ENCODE data around the gene SDR42E2. TPM values are rescaled to one million over a fixed set of nuclear protein-coding genes. Genes with fewer than 3 reads are reported as not detected.

SDR42E2 gene
- polyA plus RNA-seq, 3 donors = 0.16 to 0.23 TPM; not detected in 1

DNA sequence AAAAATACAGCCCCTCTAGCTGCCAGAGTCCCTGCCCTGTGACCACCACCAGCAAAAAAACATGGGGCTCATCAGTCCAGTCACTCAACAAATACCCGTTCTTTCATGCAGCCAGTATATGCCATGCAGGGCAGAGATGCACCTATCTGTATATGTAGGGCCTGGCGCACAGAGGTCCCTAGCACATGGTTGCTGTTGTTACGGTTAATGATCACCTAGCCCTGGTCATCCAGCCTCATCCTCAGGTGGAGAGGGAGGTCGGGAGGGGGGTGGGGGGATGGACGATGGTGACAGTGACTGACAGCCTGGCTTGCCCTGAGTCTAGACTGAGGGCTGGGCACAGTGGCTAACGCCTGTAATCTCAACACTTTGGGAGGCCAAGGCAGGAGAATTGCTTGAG is 1.5 kb downstream of the SDR42E2 start:
- no peak for DNase-seq

DNA sequence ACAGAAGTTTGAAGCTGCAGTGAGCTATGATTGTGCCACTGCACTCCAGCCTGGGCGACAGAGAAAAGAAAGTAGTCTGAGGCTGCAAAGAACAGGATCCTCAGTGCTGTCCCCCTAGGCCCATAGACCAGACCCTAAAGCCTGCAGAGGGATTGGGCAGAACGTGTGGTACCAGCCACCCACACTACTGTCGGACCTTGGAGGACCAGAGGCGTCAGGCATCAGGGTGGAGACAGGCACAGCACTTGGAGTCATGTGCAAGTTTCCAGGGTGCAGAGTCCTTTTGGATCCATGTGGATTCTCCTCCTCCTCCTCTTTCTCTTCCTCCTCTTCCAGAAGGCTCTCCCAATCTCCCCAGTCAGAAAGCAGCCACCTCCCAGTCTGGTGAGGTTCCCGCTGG is 2.2 kb downstream of the SDR42E2 start:
- TF ChIP-seq, protein P1, sequence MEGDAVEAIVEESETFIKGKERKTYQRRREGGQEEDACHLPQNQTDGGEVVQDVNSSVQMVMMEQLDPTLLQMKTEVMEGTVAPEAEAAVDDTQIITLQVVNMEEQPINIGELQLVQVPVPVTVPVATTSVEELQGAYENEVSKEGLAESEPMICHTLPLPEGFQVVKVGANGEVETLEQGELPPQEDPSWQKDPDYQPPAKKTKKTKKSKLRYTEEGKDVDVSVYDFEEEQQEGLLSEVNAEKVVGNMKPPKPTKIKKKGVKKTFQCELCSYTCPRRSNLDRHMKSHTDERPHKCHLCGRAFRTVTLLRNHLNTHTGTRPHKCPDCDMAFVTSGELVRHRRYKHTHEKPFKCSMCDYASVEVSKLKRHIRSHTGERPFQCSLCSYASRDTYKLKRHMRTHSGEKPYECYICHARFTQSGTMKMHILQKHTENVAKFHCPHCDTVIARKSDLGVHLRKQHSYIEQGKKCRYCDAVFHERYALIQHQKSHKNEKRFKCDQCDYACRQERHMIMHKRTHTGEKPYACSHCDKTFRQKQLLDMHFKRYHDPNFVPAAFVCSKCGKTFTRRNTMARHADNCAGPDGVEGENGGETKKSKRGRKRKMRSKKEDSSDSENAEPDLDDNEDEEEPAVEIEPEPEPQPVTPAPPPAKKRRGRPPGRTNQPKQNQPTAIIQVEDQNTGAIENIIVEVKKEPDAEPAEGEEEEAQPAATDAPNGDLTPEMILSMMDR (IDR thresholded peaks at IDR 0.05) = no peak
- 93% methylated on average over 4 of the region's 5 CpGs for WGBS (ENCODE audit: insufficient coverage)
- Mint-ChIP-seq H3K27me3 (ENCODE audit: low read depth in 3 of 3) (peaks cover 28 to 39% (median 31%) of the 10 kb centered on the region in 3 donors), H3K4me1 (peaks cover 2% of the 10 kb centered on the region), H3K36me3 (no peaks in the 10 kb centered on the region), H3K27ac (peak overlapping the region in 1 of 7 donors; percentile 38), H3K4me3 (no peak overlapping the region), H3K9me3 (peaks cover 0 to 14% (median 5%) of the 10 kb centered on the region in 7 donors)
- Histone ChIP-seq H3K4me2 (replicated peaks; ENCODE audit: extremely low read depth, low read length, poor library complexity, severe bottlenecking) (no peak overlapping the region), H3K79me2 (ENCODE audit: insufficient read depth, low read length) (no peaks in the 10 kb centered on the region), H2AFZ (ENCODE audit: insufficient read depth, low read depth, low read length, poor library complexity, severe bottlenecking) (no peak overlapping the region), H3K36me3 (replicated peaks in 1 of 2; ENCODE audit: control insufficient read depth in 1 of 2, insufficient read depth in 2 of 2, low read length in 2 of 2) (no peaks in the 10 kb centered on the region), H3K9me3 (replicated peaks in 1 of 2; ENCODE audit: control insufficient read depth in 1 of 2, insufficient read depth in 1 of 2, low read length in 2 of 2) (peaks cover 0 to 5% of the 10 kb centered on the region in 2 donors), H3K27ac (ENCODE audit: low read depth in 1 of 2, low read length in 2 of 2) (no peak overlapping the region), H3K27me3 (ENCODE audit: control insufficient read depth in 2 of 2, insufficient read depth in 2 of 2, low read length in 2 of 2) (peaks cover 3 to 29% of the 10 kb centered on the region in 2 donors), H3K9ac (ENCODE audit: insufficient read depth, low read length, poor library complexity, severe bottlenecking) (no peak overlapping the region), H3K4me3 (replicated peaks in 1 of 3; ENCODE audit: low read depth in 2 of 3, low read length in 3 of 3) (no peak overlapping the region), H4K20me1 (ENCODE audit: insufficient read depth, low read length) (no peaks in the 10 kb centered on the region), H3K4me1 (ENCODE audit: control insufficient read depth in 1 of 2, insufficient read depth in 2 of 2, low read length in 2 of 2) (peaks cover 0 to 6% of the 10 kb centered on the region in 2 donors)
- intact Hi-C loops (cut with micrococcal nuclease) = no loop called here
- DNase-seq = no peak

More for the DNA sequence above, 1.5 kb downstream of the SDR42E2 start:
- intact Hi-C loops (cut with micrococcal nuclease) = no loop called here
- TF ChIP-seq, protein P1 (IDR thresholded peaks at IDR 0.05) = no peak
- Histone ChIP-seq H3K4me3 (replicated peaks in 1 of 3; ENCODE audit: low read depth in 2 of 3, low read length in 3 of 3) (no peak overlapping the region), H3K4me2 (replicated peaks; ENCODE audit: extremely low read depth, low read length, poor library complexity, severe bottlenecking) (no peak overlapping the region), H3K9ac (ENCODE audit: insufficient read depth, low read length, poor library complexity, severe bottlenecking) (no peak overlapping the region), H3K9me3 (replicated peaks in 1 of 2; ENCODE audit: control insufficient read depth in 1 of 2, insufficient read depth in 1 of 2, low read length in 2 of 2) (peaks cover 0 to 5% of the 10 kb centered on the region in 2 donors), H3K36me3 (replicated peaks in 1 of 2; ENCODE audit: control insufficient read depth in 1 of 2, insufficient read depth in 2 of 2, low read length in 2 of 2) (no peaks in the 10 kb centered on the region), H3K27me3 (ENCODE audit: control insufficient read depth in 2 of 2, insufficient read depth in 2 of 2, low read length in 2 of 2) (peaks cover 3 to 29% of the 10 kb centered on the region in 2 donors), H3K27ac (ENCODE audit: low read depth in 1 of 2, low read length in 2 of 2) (no peak overlapping the region), H3K79me2 (ENCODE audit: insufficient read depth, low read length) (no peaks in the 10 kb centered on the region), H2AFZ (ENCODE audit: insufficient read depth, low read depth, low read length, poor library complexity, severe bottlenecking) (no peak overlapping the region), H4K20me1 (ENCODE audit: insufficient read depth, low read length) (no peaks in the 10 kb centered on the region), H3K4me1 (ENCODE audit: control insufficient read depth in 1 of 2, insufficient read depth in 2 of 2, low read length in 2 of 2) (peaks cover 0 to 6% of the 10 kb centered on the region in 2 donors)
- Mint-ChIP-seq H3K9me3 (peaks cover 0 to 14% (median 5%) of the 10 kb centered on the region in 7 donors), H3K4me1 (peaks cover 2% of the 10 kb centered on the region), H3K27me3 (ENCODE audit: low read depth in 3 of 3) (peaks cover 28 to 41% (median 30%) of the 10 kb centered on the region in 3 donors), H3K36me3 (no peaks in the 10 kb centered on the region), H3K27ac (no peak overlapping the region), H3K4me3 (no peak overlapping the region)
- 100% methylated on average over 4 of the region's 6 CpGs for WGBS (ENCODE audit: insufficient coverage)
